Activated CD4-positive, alpha-beta T cell treated with anti-CD3 and anti-CD28 coated beads, Interleukin-2, amount 50 U/mL, for 48 hours (primary cell): ENCODE measurements around the gene ABCC4.

Experiments used
- DNase-seq, 2 experiments: peaks; one replicate each; pipeline ENCODE4 v3.0.0-alpha.2; 2020

ABCC4 gene

GRCh38 chr13:95035311-95036109 is 265.7 kb downstream of the ABCC4 start:
- no peak for DNase-seq

GRCh38 chr13:95033890-95034289 is 267.4 kb downstream of the ABCC4 start:
- no peak for DNase-seq

- DNase-seq, result no peak
Observed at GRCh38 chr13:95032121-95032520, 269.1 kb downstream of the ABCC4 start.

GRCh38 chr13:95030821-95031343 is 270.4 kb downstream of the ABCC4 start:
- DNase-seq, result no peak

GRCh38 chr13:95027638-95028037 is 273.6 kb downstream of the ABCC4 start:
- no peak for DNase-seq

GRCh38 chr13:95025116-95025515 is 276.1 kb downstream of the ABCC4 start:
- no peak for DNase-seq

GRCh38 chr13:95023405-95023804 is 277.8 kb downstream of the ABCC4 start:
- DNase-seq, result no peak

- no peak for DNase-seq
Observed at GRCh38 chr13:95020298-95020987, 280.8 kb downstream of the ABCC4 start.

GRCh38 chr13:95019886-95020285 is 281.4 kb downstream of the ABCC4 start:
- DNase-seq, result no peak

GRCh38 chr13:95007322-95007721 is 293.9 kb downstream of the ABCC4 start:
- DNase-seq, result no peak

GRCh38 chr13:95005300-95005699 is 296.0 kb downstream of the ABCC4 start:
- DNase-seq, result no peak

- DNase-seq, result no peak
Observed at GRCh38 chr13:95003019-95003813, 298.0 kb downstream of the ABCC4 start.

- no peak for DNase-seq
Observed at GRCh38 chr13:95002126-95002525, 299.1 kb downstream of the ABCC4 start.

GRCh38 chr13:94999871-95000270 is 301.4 kb downstream of the ABCC4 start:
- no peak for DNase-seq

GRCh38 chr13:94997126-94997525 is 304.1 kb downstream of the ABCC4 start:
- no peak for DNase-seq

- no peak for DNase-seq
Observed at GRCh38 chr13:94996445-94996844, 304.8 kb downstream of the ABCC4 start.

- no peak for DNase-seq
Observed at GRCh38 chr13:94994506-94994905, 306.7 kb downstream of the ABCC4 start.

- no peak for DNase-seq
Observed at GRCh38 chr13:94993616-94994015, 307.6 kb downstream of the ABCC4 start.

- no peak for DNase-seq
Observed at GRCh38 chr13:94992036-94992960, 309.0 kb downstream of the ABCC4 start.

- DNase-seq, result no peak
Observed at GRCh38 chr13:94988654-94989053, 312.6 kb downstream of the ABCC4 start.

GRCh38 chr13:94987869-94988268 is 313.4 kb downstream of the ABCC4 start:
- DNase-seq, result no peak

GRCh38 chr13:94987081-94987480 is 314.2 kb downstream of the ABCC4 start:
- DNase-seq, result no peak
